ENCODE measurements around the gene RCHY1.
"Not testable (repeated sequence)": the region's sequence is repeated elsewhere in the genome, so short reads cannot be mapped to it uniquely, and the experiment has no call there.

Gene RCHY1

DNA sequence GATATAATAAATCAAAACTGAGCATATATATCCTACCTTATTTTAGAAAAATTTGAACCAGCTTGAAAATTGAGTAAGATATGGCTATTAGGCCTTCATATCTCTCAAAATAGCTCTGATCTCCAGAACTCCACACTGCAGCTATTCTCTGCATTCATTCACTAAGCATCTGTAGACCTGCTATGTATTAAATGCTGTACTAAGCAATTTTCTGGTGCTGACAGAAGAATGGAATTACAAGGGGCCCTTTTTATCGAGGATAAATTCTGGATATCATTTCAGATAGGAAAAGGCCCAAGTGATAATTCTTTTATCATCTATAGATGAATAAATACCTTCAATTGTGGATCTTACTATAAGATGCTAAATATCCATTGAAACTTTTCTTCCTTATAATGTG is 1.9 kb upstream of the RCHY1 start:
- DNase-seq (ENCODE audit: low read depth), result no peak

GRCh38 chr4:75514949-75515612 is 878 bp upstream of the RCHY1 start:
- DNase-seq (ENCODE audit: low read depth), result no peak

DNA sequence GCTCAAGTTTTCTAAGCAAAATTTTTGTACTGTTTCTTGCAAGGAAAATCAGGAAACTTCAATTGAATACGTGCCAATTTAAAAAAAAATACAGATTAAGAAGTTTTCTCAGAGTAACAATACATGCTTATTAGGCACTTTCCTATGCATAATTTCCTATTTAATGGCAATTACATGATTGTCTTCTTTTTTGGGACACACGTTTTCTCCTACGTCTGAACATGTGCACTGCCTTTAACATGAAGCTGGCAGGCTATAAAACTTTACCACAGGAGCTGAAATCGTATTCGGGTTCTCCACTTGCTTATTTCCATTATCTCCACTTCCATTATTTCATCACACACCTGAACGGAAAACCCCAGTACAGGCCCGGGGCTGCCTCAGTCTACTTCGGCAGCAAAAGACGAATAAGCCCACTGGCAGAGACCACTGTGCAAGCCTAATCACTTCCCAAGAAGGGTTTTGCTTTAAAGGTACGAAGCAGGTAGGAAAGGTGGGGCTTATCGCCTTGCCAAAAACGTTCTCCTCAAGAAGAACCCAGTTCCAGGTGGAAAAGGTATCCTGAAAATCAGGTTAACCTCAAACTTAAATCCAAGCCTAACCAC is 575 bp downstream of the RCHY1 start:
- DNase-seq (ENCODE audit: low read depth), result no peak

DNA sequence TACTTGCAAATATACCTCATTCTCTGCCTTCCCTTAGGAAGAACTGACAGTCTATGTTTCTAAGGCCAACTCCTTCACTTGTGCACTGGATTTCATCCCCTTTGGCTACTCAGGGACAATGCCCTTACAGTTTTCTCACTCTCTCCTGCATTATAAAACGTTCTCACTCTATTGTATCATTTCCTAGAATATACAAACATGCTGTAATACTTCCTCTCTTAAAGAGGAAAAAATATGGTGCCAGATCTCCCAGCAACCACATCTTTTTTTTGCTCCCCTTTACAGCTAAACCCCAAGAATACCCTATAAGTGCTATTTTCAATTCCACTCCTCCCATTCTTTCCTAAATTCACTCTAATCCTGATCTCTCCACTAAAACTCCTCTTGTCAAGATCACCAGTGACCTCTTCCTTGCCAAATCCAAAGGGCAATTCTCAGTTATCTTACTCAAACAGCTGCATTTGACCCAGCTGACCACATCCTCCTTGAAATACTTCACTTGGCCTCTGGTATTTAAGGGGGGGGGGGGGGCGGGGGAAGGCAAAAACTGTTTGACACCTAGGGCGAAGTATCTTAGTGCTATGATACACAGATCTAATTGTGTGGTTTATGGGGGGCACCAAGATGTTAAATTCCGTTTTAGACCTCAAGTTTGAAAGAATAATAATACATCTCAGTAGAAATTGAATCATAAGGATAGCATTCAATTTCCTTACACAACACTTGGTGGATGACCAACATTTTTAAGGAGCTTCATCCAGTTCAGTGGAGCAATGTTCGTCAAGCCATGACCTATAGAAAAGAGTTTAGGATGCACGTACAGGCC is 1.6 kb downstream of the RCHY1 start:
- DNase-seq (ENCODE audit: low read depth), result no peak

- DNase-seq (ENCODE audit: low read depth), result no peak
Measured at GRCh38 chr4:75511841-75512240, 2.4 kb downstream of the RCHY1 start.

- DNase-seq (ENCODE audit: low read depth), result not testable (repeated sequence)
Measured at GRCh38 chr4:75509592-75509991, 4.6 kb downstream of the RCHY1 start.

- DNase-seq (ENCODE audit: low read depth), result no peak
Measured at GRCh38 chr4:75505630-75506029, 8.6 kb downstream of the RCHY1 start.

DNA sequence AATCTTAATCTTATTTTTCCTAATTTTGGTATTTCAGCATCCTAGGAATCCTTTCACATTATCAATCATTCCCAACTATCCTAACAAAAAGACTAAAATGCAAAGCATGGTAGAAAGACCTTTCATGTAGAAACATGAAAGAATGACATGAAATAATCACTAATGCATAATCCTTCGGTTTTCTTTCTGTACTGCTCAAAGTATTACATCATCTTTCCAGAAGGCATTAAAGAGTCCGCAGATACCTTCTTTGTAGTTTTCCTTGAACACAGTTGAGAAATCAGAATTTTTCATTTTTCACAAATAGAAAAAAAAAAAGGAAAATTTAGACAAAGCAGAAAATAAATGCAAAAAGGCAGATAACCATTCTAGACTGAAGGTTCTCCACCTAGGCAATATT is 11.5 kb downstream of the RCHY1 start:
- DNase-seq (ENCODE audit: low read depth), result no peak

GRCh38 chr4:75499900-75500299 is 14.3 kb downstream of the RCHY1 start:
- DNase-seq (ENCODE audit: low read depth), result no peak

- no peak for DNase-seq (ENCODE audit: low read depth)
Measured at GRCh38 chr4:75498041-75498440, 16.2 kb downstream of the RCHY1 start.

GRCh38 chr4:75497133-75497532 is 17.1 kb downstream of the RCHY1 start:
- DNase-seq (ENCODE audit: low read depth), result no peak

DNA sequence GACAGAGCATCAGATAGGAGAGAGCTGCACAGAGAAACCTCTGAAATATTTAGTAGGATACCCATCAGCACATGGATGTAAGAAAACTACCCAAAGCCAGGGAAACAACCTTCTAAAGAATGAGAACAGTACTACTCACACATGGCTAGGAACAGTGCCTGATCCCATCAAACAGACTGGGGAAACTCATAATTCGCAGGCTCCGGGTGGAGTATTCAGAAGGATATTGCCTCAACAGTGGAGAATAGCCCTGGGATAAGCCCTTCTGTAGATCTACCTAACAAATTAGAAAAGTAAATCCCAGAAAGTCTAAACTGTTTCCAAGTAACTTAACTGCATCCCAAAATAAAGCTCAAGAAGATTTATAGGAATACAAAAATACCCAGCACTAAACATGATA is 17.8 kb downstream of the RCHY1 start:
- DNase-seq (ENCODE audit: low read depth), result no peak

DNA sequence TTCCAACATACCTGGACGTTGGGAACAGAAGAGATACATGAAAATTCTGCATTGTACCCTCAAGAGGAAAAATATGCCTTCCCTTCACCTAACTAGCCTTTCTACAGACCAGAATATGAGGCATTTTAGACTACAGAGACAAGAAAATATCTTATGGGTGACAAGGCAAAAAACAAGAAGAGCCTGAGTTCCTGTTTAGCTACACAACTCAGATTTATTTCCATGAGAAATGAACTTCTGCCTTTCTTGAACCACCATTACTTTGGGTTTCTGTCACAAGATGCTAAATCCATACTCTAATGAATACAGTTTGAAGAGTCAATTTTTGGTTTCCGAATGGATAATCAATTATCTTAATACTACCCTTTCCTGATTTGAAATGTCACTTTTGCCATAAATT is 18.7 kb downstream of the RCHY1 start:
- no peak for DNase-seq (ENCODE audit: low read depth)

DNA sequence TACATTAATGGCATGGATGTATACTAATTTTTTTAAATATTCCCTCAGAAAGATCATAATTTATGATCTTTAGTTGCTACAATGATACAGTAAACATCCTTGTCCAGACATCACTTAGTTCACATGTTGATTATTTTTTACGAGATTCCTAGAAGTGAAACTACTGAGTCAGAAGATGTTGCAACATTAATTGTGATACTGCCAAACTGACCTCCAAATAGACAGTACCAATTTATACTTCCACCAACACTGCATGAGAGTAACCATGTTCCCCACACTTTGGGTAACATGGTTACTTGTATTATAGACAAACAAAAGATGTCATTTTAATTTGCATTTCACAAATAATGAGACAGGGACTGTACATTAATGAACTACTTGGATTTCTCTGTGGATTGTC is 19.6 kb downstream of the RCHY1 start:
- DNase-seq (ENCODE audit: low read depth), result peak; percentile 65

DNA sequence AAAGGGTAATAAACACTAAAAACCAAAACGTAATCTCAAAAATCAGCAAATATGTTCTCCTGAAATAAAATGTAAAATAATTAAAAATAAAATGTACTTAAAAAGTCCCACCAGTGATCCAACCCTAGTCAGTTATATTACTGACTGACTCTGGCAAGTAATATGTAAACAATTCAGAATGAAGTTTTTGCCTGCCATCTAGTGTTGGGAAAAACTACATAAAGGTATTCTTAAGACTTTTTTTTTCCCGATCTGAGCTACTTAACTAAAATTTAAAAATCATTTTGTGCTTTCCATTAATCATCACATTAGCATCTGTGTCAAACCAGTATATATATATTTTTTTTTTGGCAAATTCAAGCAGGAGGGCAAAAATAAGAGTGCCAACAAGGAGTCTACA is 24.0 kb downstream of the RCHY1 start:
- DNase-seq (ENCODE audit: low read depth), result no peak

DNA sequence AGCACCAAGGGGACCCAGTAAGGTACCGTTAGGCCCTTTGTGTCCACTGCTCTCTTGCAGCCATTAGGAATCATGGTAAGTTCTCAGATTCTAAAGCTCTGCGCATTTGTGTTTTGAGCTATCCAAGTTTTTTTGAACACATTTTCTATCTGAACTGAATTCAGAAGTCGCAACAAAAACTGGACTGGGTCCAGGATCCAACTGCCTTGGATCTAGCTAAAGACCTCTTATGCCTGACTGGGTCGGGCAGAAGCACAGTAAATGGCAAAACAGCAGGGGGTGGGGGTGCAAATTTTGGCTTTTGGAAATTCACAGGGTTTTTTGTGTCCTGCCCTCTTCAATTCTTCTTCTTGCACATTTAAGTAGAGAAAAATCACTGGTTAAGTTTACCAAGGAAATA is 30.0 kb downstream of the RCHY1 start:
- DNase-seq (ENCODE audit: low read depth), result no peak

DNA sequence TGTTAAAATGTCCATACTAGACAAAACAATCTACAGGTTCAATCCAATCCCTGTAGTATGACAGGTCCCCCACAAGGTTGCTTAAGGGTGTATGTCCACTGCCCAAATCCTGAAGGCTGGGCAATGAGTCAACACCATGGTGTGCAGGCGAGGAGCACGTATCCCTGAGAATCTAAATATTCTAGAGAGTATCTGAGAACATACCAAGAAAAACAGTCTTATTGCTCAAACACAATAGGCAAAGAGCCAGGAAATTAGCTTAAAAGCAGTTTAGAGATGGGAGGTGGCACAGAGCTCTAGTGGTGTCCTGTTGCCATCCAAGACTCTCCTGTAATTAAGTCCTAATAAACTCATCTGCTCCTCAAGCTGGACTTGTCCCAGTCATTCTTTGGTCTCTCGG is 37.0 kb downstream of the RCHY1 start:
- DNase-seq (ENCODE audit: low read depth), result no peak

- DNase-seq (ENCODE audit: low read depth), result no peak
Measured at GRCh38 chr4:75470738-75471137, 43.5 kb downstream of the RCHY1 start.

GRCh38 chr4:75469896-75470295 is 44.3 kb downstream of the RCHY1 start:
- no peak for DNase-seq (ENCODE audit: low read depth)

DNA sequence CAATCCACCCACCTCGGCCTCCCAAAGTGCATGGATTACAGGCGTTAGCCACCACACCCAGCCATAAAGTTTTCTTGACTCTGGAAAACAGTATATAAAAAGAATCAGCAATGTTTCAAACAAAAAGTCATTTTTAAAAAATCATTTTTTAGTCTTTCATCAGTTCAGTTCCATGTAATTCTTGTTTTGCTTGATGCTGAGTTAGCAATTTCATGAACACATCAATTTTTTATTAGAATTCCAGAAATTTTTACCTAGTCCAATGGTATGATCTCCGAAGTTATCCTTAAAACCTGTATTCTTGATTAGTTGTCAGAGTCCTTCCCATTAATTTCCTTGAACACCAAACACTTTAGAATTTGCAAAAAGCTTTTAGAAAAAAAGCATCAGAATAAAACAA is 56.8 kb downstream of the RCHY1 start:
- DNase-seq (ENCODE audit: low read depth), result no peak

DNA sequence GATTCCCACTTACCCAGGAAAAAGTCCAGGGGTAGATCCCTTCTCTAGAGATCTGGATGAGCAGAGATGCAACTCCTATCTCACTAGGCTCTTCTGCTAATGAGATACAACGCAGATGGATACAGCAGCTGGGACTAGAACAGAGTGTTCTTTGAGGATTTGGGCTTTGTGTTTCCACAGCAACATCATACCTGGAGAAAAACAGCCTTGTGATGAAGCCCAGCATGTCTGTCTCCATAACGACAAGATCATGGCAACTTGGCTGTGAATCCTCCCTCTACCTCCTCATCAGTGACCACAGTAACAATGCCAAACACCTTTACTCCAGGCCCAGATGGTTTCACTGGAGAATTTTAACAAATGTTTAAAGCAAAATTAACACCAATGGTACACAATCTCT is 80.1 kb downstream of the RCHY1 start:
- no peak for DNase-seq (ENCODE audit: low read depth)

DNA sequence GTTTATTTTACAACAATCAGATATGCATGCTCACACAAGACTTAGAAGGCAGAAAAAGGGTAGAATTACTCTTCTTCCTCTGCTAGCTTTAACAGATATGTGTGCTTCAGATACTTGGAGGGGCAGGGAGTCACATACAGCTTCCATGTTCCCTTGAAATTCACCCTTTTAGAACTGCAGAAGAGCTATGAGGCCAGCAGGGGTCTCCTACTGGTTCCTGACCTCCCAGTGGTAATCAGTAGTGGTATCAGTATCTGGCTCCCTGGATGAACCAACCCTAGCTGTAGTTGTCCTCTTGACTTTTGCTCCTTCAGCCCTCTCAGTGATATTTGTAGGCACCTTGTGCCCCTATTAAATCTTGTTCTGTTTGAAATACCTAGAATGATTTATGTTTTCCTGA is 81.5 kb downstream of the RCHY1 start:
- DNase-seq (ENCODE audit: low read depth), result peak; percentile 1

- DNase-seq (ENCODE audit: low read depth), result no peak
Measured at GRCh38 chr4:75429208-75429607, 85.0 kb downstream of the RCHY1 start.

All from stromal cell of bone marrow (primary cell).